HCT116 (cell line): ENCODE results near the gene SLC23A3. TPM values are rescaled to one million over a fixed set of nuclear protein-coding genes. Genes with fewer than 3 reads are reported as not detected.

Experiments
- ATAC-seq: fragments of 200-7000 bp; cut with Tn5 transposase; 2 replicates; pipeline ENCODE4 v1.9.1; 2020; ENCODE audit warnings: mild to moderate bottlenecking, moderate library complexity
- BruUV-seq: library from RNA; stranded (reverse); fragments of 400-500 nt; replicated peaks from 2 replicates; lab custom pipeline; 2021; lab: Mats Ljungman, UMichigan
- CTCF ChIA-PET: fragments of 300-600 bp; sonication (Branson Sonifier 250); formaldehyde crosslinking; loops from one replicate; lab custom pipeline; 2021; ENCODE audit warnings: antibody characterized with exemption; lab: Charles Lee
- POLR2A ChIA-PET: fragments of 300-600, 350-600 bp; sonication (Branson Sonifier 250); formaldehyde crosslinking; loops from one replicate; lab custom pipeline; 2021; ENCODE audit warnings: antibody characterized with exemption; lab: Charles Lee
- RAD21 ChIA-PET, 2 experiments: fragments of 300-600 bp; sonication (Branson Sonifier 250); formaldehyde crosslinking; loops; one replicate each; lab custom pipeline; 2023; ENCODE audit warnings: low total read pairs in 2 of 2; ENCODE audit not compliant: uncharacterized antibody in 2 of 2, unreplicated experiment in 2 of 2, low non-redundant PET in 1 of 2; lab: Charles Lee
- DNase-seq: peaks from one replicate; pipeline ENCODE4 v3.0.0-alpha.2; 2010; ENCODE audit warnings: low read depth, low spot score
- H2AFZ ChIP-seq: fragments of 200-600 bp; shearing (Covaris generic), sonication (generic); 2 replicates; pipeline ENCODE4 v1.6.1; 2017; ENCODE audit warnings: low read depth, mixed run types, mixed read lengths, antibody characterized with exemption, low read length; ENCODE audit not compliant: poor library complexity, severe bottlenecking
- H3K27ac ChIP-seq: 2 replicates; pipeline ENCODE4 v1.5.1; 2012; ENCODE audit warnings: low read depth, low read length
- H3K27me3 ChIP-seq: fragments of 200-600 bp; sonication (generic); 2 replicates; pipeline ENCODE4 v1.6.1; 2016; ENCODE audit warnings: mixed run types, low read length, mixed read lengths; ENCODE audit not compliant: insufficient read depth
- H3K36me3 ChIP-seq, 2 experiments: fragments of 200-500 bp in 1 of 2; fragments of 200-600 bp in 1 of 2; sonication (Bioruptor generic) in 1 of 2; sonication (generic) in 1 of 2; 2 replicates each; pipeline versions ENCODE4 v1.5.1 to v1.6.1; 2014 to 2016; ENCODE audit warnings: low read length in 2 of 2, inconsistent platforms in 1 of 2, mixed read lengths in 1 of 2, mixed run types in 1 of 2; ENCODE audit not compliant: insufficient read depth in 2 of 2, control insufficient read depth in 1 of 2
- H3K4me1 ChIP-seq, 2 experiments: fragments of 200-600 bp in 1 of 2; sonication (generic) in 1 of 2; 2 replicates each; pipeline versions ENCODE4 v1.5.1 to v1.6.1; 2012 to 2017; ENCODE audit warnings: low read length in 2 of 2, inconsistent platforms in 1 of 2, mild to moderate bottlenecking in 1 of 2, mixed read lengths in 1 of 2, mixed run types in 1 of 2, moderate library complexity in 1 of 2; ENCODE audit not compliant: insufficient read depth in 2 of 2, control insufficient read depth in 1 of 2
- H3K4me2 ChIP-seq: fragments of 200-600 bp; sonication (generic); 2 replicates; pipeline ENCODE4 v1.6.1; 2017; ENCODE audit warnings: mixed run types, low read length, mixed read lengths
- H3K4me3 ChIP-seq, 2 experiments: fragments of 200-600 bp in 1 of 2; sonication (generic) in 1 of 2; replicated peaks in 1 of 2; 2 replicates each; pipeline ENCODE4 v1.5.1; 2011 to 2016; ENCODE audit warnings: low read length in 2 of 2, control low read depth in 1 of 2, low read depth in 1 of 2, mild to moderate bottlenecking in 1 of 2, mixed read lengths in 1 of 2, mixed run types in 1 of 2
- H3K79me2 ChIP-seq: fragments of 200-600 bp; sonication (generic); 2 replicates; pipeline ENCODE4 v1.6.1; 2017; ENCODE audit warnings: mild to moderate bottlenecking, mixed run types, low read length, moderate library complexity, mixed read lengths; ENCODE audit not compliant: insufficient read depth
- H3K9ac ChIP-seq: fragments of 200-600 bp; sonication (generic); 2 replicates; pipeline ENCODE4 v1.6.1; 2016; ENCODE audit warnings: low read length, mixed read lengths
- H3K9me2 ChIP-seq: fragments of 200-600 bp; sonication (generic), shearing (Covaris generic); 2 replicates; pipeline ENCODE4 v1.6.1; 2017; ENCODE audit warnings: mixed run types, mild to moderate bottlenecking, moderate library complexity; ENCODE audit not compliant: insufficient read depth
- H3K9me3 ChIP-seq, 2 experiments: fragments of 200-500 bp in 1 of 2; fragments of 200-600 bp in 1 of 2; sonication (Bioruptor generic) in 1 of 2; sonication (generic) in 1 of 2; 2 replicates each; pipeline ENCODE4 v1.6.1; 2014 to 2017; ENCODE audit warnings: low read length in 2 of 2, mixed read lengths in 2 of 2, inconsistent platforms in 1 of 2, low read depth in 1 of 2, mild to moderate bottlenecking in 1 of 2, mixed run types in 1 of 2, moderate library complexity in 1 of 2; ENCODE audit not compliant: control insufficient read depth in 1 of 2, insufficient read depth in 1 of 2
- H4K20me1 ChIP-seq: fragments of 200-600 bp; sonication (generic), shearing (Covaris generic); 2 replicates; pipeline ENCODE4 v1.6.1; 2017; ENCODE audit warnings: mixed run types, mild to moderate bottlenecking, moderate library complexity; ENCODE audit not compliant: insufficient read depth
- CBX3 ChIP-seq: IDR thresholded peaks from 2 replicates; pipeline ENCODE4 v1.6.1; 2012; ENCODE audit warnings: low read depth
- EGR1 ChIP-seq: IDR thresholded peaks from 2 replicates; pipeline ENCODE4 v1.6.1; 2012; ENCODE audit warnings: low read depth
- EZH2 ChIP-seq: fragments of 200-600 bp; sonication (generic); IDR thresholded peaks from 2 replicates; pipeline ENCODE4 v1.6.1; 2017; ENCODE audit warnings: antibody characterized with exemption, mixed run types
- EZH2phosphoT487 ChIP-seq: fragments of 200-600 bp; IDR thresholded peaks from 2 replicates; pipeline ENCODE4 v1.6.1; 2018; ENCODE audit warnings: antibody characterized with exemption, borderline replicate concordance
- FOSL1 ChIP-seq: IDR thresholded peaks from 2 replicates; pipeline ENCODE4 v1.6.1; 2012; ENCODE audit warnings: low read depth
- JUND ChIP-seq: IDR thresholded peaks from 2 replicates; pipeline ENCODE4 v1.6.1; 2012
- POLR2A ChIP-seq: IDR thresholded peaks from 2 replicates; pipeline ENCODE4 v1.7.0; 2011; ENCODE audit warnings: borderline replicate concordance; ENCODE audit not compliant: insufficient read depth, insufficient read length; ENCODE audit errors: extremely low read depth
- POLR2AphosphoS5 ChIP-seq: IDR thresholded peaks from 2 replicates; pipeline ENCODE4 v1.6.1; 2011; ENCODE audit warnings: mild to moderate bottlenecking, low read depth, low read length, moderate library complexity
- SIN3A ChIP-seq: IDR thresholded peaks from 2 replicates; pipeline ENCODE4 v1.6.1; 2012; ENCODE audit warnings: low read depth
- SP1 ChIP-seq: IDR thresholded peaks from 2 replicates; pipeline ENCODE4 v1.6.1; 2012; ENCODE audit warnings: low read depth
- SRF ChIP-seq: IDR thresholded peaks from 2 replicates; pipeline ENCODE4 v1.6.1; 2012; ENCODE audit warnings: low read depth
- TCF7L2 ChIP-seq: IDR thresholded peaks from 2 replicates; pipeline ENCODE4 v1.7.0; 2011; ENCODE audit warnings: borderline replicate concordance, inconsistent platforms; ENCODE audit not compliant: insufficient read depth, insufficient read length; ENCODE audit errors: extremely low read depth
- ZNF274 ChIP-seq: fragments of 200-500 bp; sonication (Bioruptor generic); IDR thresholded peaks from 2 replicates; pipeline ENCODE4 v1.6.1; 2014; ENCODE audit warnings: mild to moderate bottlenecking, low read depth, low read length, inconsistent platforms
- intact Hi-C: fragments of 100-400 bp; cut with micrococcal nuclease; formaldehyde crosslinking; loops from 2 replicates; pipeline ENCODE4 v1.10.0; 2022
- total RNA-seq: library from RNA; stranded (reverse); gene quantifications from one replicate; pipeline ENCODE4 v1.2.1, GENCODE V29; 2021; ENCODE audit not compliant: unreplicated experiment
- TF ChIP-seq, protein P1 (sequence below): IDR thresholded peaks from 2 replicates; pipeline ENCODE4 v1.6.1; 2012

SLC23A3 gene
- total RNA-seq, 1 experiment from 2014 or later, result 4.8 TPM

- Histone ChIP-seq H3K9ac (no peak overlapping the region), H3K4me1 (peaks cover 7 to 15% of the 10 kb centered on the region in 2 experiments; a peak in 3 of 4 replicates), H2AFZ (no peak overlapping the region), H3K79me2 (no peaks in the 10 kb centered on the region), H3K27me3 (no peaks in the 10 kb centered on the region), H3K36me3 (peaks cover 3 to 4% of the 10 kb centered on the region in 2 experiments; a peak in 1 of 4 replicates), H3K27ac (no peak overlapping the region), H3K9me2 (no peaks in the 10 kb centered on the region), H3K9me3 (no peaks in the 10 kb centered on the region), H3K4me3 (no peak overlapping the region), H4K20me1 (no peaks in the 10 kb centered on the region), H3K4me2 (no peak overlapping the region)
- ChIA-PET RAD21 (no interaction called here), CTCF (interaction anchor here (6.5 kb wide), 1 partner anchor 121 kb away, joined by 97 read pairs; no protein-coding TSS in a partner anchor), POLR2A (no interaction called here)
- no peak for DNase-seq
- TF ChIP-seq POLR2AphosphoS5 (no peak), SRF (no peak), FOSL1 (no peak), EGR1 (no peak), EZH2 (no peak), SIN3A (no peak), POLR2A (no peak), TCF7L2 (no peak), SP1 (no peak), EZH2phosphoT487 (no peak), ZNF274 (no peak)
- BruUV-seq, result no TSS peak
- intact Hi-C loops, result no loop called here
- no peak for ATAC-seq
Observed at GRCh38 chr2:219149667-219150066, 20.2 kb downstream of the SLC23A3 start.

GRCh38 chr2:219142329-219142728 lies 27.5 kb downstream of the SLC23A3 start:
- peaks cover 2 to 9% of the 10 kb centered on the region in 2 experiments; a peak in 1 of 4 replicates for H3K36me3 ChIP-seq
- CTCF ChIA-PET, result interaction anchor here (0.6 kb wide), 1 partner anchor 38 kb away, joined by 3 read pairs; no protein-coding TSS in a partner anchor
- H3K27ac ChIP-seq, result no peak overlapping the region
- H3K79me2 ChIP-seq, result no peaks in the 10 kb centered on the region
- no peaks in the 10 kb centered on the region for H4K20me1 ChIP-seq
- no TSS peak for BruUV-seq
- H2AFZ ChIP-seq, result no peak overlapping the region
- peaks cover 16 to 21% of the 10 kb centered on the region in 2 experiments for H3K4me1 ChIP-seq
- intact Hi-C loops, result loop anchor here (5.0 kb wide), 1 partner anchor 70 kb away; no protein-coding TSS in a partner anchor
- RAD21 ChIA-PET, result no interaction called here
- no peaks in the 10 kb centered on the region for H3K9me2 ChIP-seq
- H3K9ac ChIP-seq, result no peak overlapping the region
- ATAC-seq (peak; percentile 99), DNase-seq (peak; percentile 31)
- H3K9me3 ChIP-seq, result no peaks in the 10 kb centered on the region
- no peaks in the 10 kb centered on the region for H3K27me3 ChIP-seq
- TF ChIP-seq SP1 (peak; percentile 51; the same call in 1 of the 2 replicates), JUND (peak; percentile 68), FOSL1 (peak; percentile 70), CBX3 (peak; percentile 76), POLR2AphosphoS5 (no peak), SRF (no peak)
- TF ChIP-seq, protein P1, sequence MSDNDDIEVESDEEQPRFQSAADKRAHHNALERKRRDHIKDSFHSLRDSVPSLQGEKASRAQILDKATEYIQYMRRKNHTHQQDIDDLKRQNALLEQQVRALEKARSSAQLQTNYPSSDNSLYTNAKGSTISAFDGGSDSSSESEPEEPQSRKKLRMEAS, result peak; percentile 77
- no peak overlapping the region for H3K4me3 ChIP-seq
- peak overlapping the region; percentile 42 for H3K4me2 ChIP-seq
- POLR2A ChIA-PET, result no interaction called here
